Measurements from ENCODE around the gene TMEM138. TPM values are rescaled to one million over a fixed set of nuclear protein-coding genes. Genes with fewer than 3 reads are reported as not detected.

The TMEM138 gene
- total and polyA plus RNA-seq, 2 of the 13 experiments (the other 11 are each of a cell fraction or from before 2014, with no cell fraction given) = 43.5 to 61.0 TPM

DNA sequence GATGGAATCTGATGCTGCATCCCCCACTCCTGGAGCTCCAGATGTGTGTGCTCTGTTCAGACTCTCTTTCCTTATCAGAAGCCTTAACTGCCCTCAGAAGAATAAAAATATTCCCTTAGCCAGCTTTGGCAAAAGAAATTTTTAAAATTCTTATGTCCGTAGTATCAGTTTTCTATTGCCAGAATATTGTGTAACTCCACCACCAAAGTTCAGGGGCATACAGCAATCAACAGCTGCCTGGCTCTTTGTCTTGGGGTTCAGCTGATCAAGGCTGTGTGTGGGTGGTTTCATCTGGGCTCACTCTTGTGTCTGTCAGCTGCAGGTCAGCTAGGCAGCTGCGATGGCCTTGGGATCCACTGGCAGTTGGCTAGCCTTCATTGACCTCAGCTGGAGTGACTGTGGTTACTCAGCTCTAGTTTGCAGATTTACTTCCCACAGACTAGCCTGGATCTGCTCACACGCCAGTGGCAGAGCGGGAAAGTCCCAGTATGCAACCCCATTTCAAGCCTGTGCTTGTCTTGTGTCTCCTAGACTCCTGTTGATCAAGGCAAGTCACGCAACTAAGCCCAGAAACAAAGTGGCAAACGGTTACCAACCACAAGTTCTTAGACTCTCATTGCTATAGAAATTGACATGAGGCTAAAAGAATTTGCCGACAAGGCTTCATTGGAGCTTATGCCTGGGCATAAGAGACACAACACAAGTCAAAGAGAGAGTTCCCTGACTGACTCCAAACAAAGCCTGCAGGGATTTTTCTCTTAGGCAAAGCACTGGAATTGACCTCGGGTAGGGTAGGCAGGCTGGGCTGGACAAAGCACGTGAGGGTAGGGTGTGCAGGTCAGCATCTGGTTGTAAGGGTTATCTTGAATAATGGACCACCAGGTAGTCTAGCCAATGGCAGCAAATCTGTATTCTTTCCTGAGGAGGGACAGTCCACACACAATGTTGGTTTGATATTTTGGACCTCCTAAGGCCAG, 7.5 kb downstream of the TMEM138 start:
- 74% methylated on average over 6 of the region's 9 CpGs for WGBS (ENCODE audit: low lambda C conversion rate)
- ATAC-seq (peak; percentile 98), DNase-seq (ENCODE audit: low spot score) (peak; percentile 76), FAIRE-seq (peak; percentile 34)
- Histone ChIP-seq H4K20me1 (ENCODE audit: insufficient read depth, low read length) (no peaks in the 10 kb centered on the region), H3K27ac (ENCODE audit: extremely low read length, insufficient read depth, low read length) (peak overlapping the region; percentile 79), H3K36me3 (replicated peaks in 1 of 2; ENCODE audit: control insufficient read depth in 1 of 2, insufficient read depth in 2 of 2, low read length in 2 of 2) (peaks cover 5 to 35% of the 10 kb centered on the region in 2 experiments), H3K9me3 (ENCODE audit: low read length) (peaks cover 3% of the 10 kb centered on the region; the same call in 1 of the 2 replicates), H3K79me2 (ENCODE audit: insufficient read depth, low read length) (no peaks in the 10 kb centered on the region), H3K4me1 (ENCODE audit: insufficient read depth, low read length) (peaks cover 24% of the 10 kb centered on the region), H3K9ac (ENCODE audit: insufficient read depth, low read depth, low read length) (no peak overlapping the region), H3K4me3 (replicated peaks in 1 of 3; ENCODE audit: insufficient read depth in 1 of 3, low read depth in 2 of 3, low read length in 3 of 3) (no peak overlapping the region), H3K4me2 (ENCODE audit: low read depth, low read length) (no peak overlapping the region; the same call in 1 of the 2 replicates), H3K27me3 (ENCODE audit: control insufficient read depth in 1 of 2, insufficient read depth in 2 of 2, low read length in 2 of 2) (no peaks in the 10 kb centered on the region), H2AFZ (ENCODE audit: low read length) (no peak overlapping the region)
- BruUV-seq (replicated peaks) = no TSS peak
- in situ Hi-C loops (cut with HindIII; ENCODE audit: extremely low pct_ligation_motif_present, low pct_unique_long_range_greater_than_20kb) (no loop called here), intact Hi-C loops (cut with micrococcal nuclease; ENCODE audit: unreplicated experiment) (no loop called here)
- ChIA-PET POLR2A (interaction anchor here (0.8 to 2.2 kb wide), 9 partner anchors 8 to 60 kb away, joined by 3 to 16 read pairs (median 3); partner anchors contain the start of genes CPSF7, CYB561A3, SDHAF2 and TKFC), CTCF (ENCODE audit: low intra/inter-chr PET ratio, low total read pairs) (no interaction called here)
- TF ChIP-seq ZNF335 (CRISPR knock-in tag; IDR thresholded peaks at IDR 0.05) = no peak
- peak; percentile 65; the same call in 1 of the 2 replicates for TF ChIP-seq FOXA3 (CRISPR knock-in tag; IDR thresholded peaks at IDR 0.05)
- TF ChIP-seq, protein P1, sequence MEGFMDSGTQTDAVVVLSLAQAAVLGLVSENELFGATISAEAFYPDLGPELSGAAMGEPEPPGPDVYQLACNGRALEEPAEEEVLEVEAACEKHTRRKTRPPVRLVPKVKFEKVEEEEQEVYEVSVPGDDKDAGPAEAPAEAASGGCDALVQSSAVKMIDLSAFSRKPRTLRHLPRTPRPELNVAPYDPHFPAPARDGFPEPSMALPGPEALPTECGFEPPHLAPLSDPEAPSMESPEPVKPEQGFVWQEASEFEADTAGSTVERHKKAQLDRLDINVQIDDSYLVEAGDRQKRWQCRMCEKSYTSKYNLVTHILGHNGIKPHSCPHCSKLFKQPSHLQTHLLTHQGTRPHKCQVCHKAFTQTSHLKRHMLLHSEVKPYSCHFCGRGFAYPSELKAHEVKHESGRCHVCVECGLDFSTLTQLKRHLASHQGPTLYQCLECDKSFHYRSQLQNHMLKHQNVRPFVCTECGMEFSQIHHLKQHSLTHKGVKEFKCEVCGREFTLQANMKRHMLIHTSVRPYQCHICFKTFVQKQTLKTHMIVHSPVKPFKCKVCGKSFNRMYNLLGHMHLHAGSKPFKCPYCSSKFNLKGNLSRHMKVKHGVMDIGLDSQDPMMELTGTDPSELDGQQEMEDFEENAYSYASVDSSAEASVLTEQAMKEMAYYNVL (CRISPR knock-in tag; IDR thresholded peaks at IDR 0.05; ENCODE audit: borderline replicate concordance) = 0 out of 2 replicates have a peak, but pooled peaks have one; percentile 15
- TF ChIP-seq PHF8 (CRISPR knock-in tag; IDR thresholded peaks at IDR 0.05) = no peak
- TF ChIP-seq, protein P2, sequence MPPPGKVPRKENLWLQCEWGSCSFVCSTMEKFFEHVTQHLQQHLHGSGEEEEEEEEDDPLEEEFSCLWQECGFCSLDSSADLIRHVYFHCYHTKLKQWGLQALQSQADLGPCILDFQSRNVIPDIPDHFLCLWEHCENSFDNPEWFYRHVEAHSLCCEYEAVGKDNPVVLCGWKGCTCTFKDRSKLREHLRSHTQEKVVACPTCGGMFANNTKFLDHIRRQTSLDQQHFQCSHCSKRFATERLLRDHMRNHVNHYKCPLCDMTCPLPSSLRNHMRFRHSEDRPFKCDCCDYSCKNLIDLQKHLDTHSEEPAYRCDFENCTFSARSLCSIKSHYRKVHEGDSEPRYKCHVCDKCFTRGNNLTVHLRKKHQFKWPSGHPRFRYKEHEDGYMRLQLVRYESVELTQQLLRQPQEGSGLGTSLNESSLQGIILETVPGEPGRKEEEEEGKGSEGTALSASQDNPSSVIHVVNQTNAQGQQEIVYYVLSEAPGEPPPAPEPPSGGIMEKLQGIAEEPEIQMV (CRISPR knock-in tag; IDR thresholded peaks at IDR 0.05; ENCODE audit: low read depth) = peak; percentile 77
- no peak for TF ChIP-seq TP53 (CRISPR knock-in tag; conservative IDR thresholded peaks at IDR 0.05)
- TF ChIP-seq MXD4 (CRISPR knock-in tag; IDR thresholded peaks at IDR 0.05) = 0 out of 2 replicates have a peak, but pooled peaks have one; percentile 35
- no peak for TF ChIP-seq MAZ (IDR thresholded peaks at IDR 0.05; ENCODE audit: borderline replicate concordance, low read depth, low read length)
- peak; percentile 49 for TF ChIP-seq MAZ (CRISPR knock-in tag; IDR thresholded peaks at IDR 0.05; ENCODE audit: low read depth)
- peak; percentile 71 for TF ChIP-seq HDAC1 (CRISPR knock-in tag; IDR thresholded peaks at IDR 0.05)
- TF ChIP-seq, protein P3, sequence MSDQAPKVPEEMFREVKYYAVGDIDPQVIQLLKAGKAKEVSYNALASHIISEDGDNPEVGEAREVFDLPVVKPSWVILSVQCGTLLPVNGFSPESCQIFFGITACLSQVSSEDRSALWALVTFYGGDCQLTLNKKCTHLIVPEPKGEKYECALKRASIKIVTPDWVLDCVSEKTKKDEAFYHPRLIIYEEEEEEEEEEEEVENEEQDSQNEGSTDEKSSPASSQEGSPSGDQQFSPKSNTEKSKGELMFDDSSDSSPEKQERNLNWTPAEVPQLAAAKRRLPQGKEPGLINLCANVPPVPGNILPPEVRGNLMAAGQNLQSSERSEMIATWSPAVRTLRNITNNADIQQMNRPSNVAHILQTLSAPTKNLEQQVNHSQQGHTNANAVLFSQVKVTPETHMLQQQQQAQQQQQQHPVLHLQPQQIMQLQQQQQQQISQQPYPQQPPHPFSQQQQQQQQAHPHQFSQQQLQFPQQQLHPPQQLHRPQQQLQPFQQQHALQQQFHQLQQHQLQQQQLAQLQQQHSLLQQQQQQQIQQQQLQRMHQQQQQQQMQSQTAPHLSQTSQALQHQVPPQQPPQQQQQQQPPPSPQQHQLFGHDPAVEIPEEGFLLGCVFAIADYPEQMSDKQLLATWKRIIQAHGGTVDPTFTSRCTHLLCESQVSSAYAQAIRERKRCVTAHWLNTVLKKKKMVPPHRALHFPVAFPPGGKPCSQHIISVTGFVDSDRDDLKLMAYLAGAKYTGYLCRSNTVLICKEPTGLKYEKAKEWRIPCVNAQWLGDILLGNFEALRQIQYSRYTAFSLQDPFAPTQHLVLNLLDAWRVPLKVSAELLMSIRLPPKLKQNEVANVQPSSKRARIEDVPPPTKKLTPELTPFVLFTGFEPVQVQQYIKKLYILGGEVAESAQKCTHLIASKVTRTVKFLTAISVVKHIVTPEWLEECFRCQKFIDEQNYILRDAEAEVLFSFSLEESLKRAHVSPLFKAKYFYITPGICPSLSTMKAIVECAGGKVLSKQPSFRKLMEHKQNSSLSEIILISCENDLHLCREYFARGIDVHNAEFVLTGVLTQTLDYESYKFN (CRISPR knock-in tag; conservative IDR thresholded peaks at IDR 0.05) = peak; percentile 87
- peak; percentile 75; the same call in 1 of the 2 replicates for TF ChIP-seq ZNF331 (CRISPR knock-in tag; IDR thresholded peaks at IDR 0.05)
- TF ChIP-seq MXI1 (IDR thresholded peaks at IDR 0.05; ENCODE audit: borderline replicate concordance, low read depth, low read length) = peak; percentile 75; the same call in 1 of the 3 replicates
